Measurements from ENCODE around the gene ACSBG1. TPM values are rescaled to one million over a fixed set of nuclear protein-coding genes. Genes with fewer than 3 reads are reported as not detected.

Gene ACSBG1
- total and polyA plus RNA-seq, 10 of the 15 experiments (the other 5 are each of a cell fraction or from before 2014, with no cell fraction given) = 0.11 to 0.75 (median 0.42) TPM

DNA sequence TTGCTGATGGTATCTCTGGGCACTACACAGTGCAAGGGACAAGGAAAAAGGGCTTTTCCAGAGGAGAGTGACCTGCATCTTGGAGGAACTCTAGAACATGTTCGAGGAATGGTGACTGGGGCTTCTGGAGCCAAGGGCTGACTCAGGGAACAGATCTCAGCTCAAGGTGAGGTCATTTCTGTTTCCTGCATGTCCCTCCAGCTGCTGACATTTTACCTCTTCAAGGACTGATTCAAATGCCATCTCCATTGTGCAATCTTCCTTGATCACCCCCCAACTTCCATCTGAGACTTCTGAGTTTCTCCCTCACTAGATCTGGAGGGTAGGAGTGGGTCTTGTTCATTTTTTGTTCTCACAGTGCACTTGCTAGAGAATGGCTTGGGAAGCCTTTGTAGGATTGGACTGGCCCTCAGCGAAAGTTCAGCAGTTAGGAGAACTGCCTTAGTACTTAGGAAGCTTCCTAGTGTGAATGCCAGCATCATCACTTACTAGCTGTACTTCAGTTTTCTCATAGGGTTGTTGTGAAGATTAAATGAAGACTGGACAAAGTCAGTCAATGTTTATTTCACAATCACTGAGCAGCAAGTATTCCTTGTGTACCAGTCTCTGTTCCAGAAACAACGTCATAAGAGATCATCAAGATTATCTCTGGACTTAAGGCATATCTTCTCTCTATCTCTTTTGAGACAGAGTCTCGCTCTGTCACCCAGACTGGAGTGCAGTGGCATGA is 87.8 kb downstream of the ACSBG1 start (continued):
- TF ChIP-seq NFIC (IDR thresholded peaks at IDR 0.05; ENCODE audit: low read depth, low read length) (no peak), RB1 (IDR thresholded peaks at IDR 0.05; ENCODE audit: borderline replicate concordance) (no peak)

GRCh38 chr15:78142332-78142731 is 92.0 kb downstream of the ACSBG1 start:
- RAD21 ChIA-PET (ENCODE audit: unreplicated experiment) = interaction anchor here (1.0 kb wide), 1 partner anchor 53 kb away, joined by 4 read pairs; no protein-coding TSS in a partner anchor
- WGBS (ENCODE audit: insufficient coverage, insufficient replicate concordance, low lambda C conversion rate, missing lambda C conversion rate) = 88% methylated on average over 3 of the region's 3 CpGs
- SMC1A ChIA-PET (ENCODE audit: uncharacterized antibody, unreplicated experiment) = interaction anchor here (1.0 kb wide), 1 partner anchor 53 kb away, joined by 5 read pairs; no protein-coding TSS in a partner anchor
- no peaks in the 10 kb centered on the region for H4K20me1 ChIP-seq (ENCODE audit: control insufficient read depth, insufficient read depth)
- no peak overlapping the region for H3K4me3 ChIP-seq
- CTCF ChIA-PET = interaction anchor here (1.6 to 2.2 kb wide), 2 partner anchors 35 to 53 kb away, joined by 4 to 12 read pairs; no protein-coding TSS in a partner anchor
- H3K4me2 ChIP-seq (ENCODE audit: control insufficient read depth, insufficient read depth) = no peak overlapping the region
- FAIRE-seq (no peak), DNase-seq (ENCODE audit: low read depth, low spot score) (no peak), ATAC-seq (no peak)
- H3K36me3 ChIP-seq (ENCODE audit: control insufficient read depth in 2 of 2, insufficient read depth in 2 of 2, low read length in 1 of 2) = no peaks in the 10 kb centered on the region
- H3K79me2 ChIP-seq (ENCODE audit: control insufficient read depth, insufficient read depth, low read length) = no peaks in the 10 kb centered on the region
- H3K27ac ChIP-seq (ENCODE audit: control insufficient read depth, insufficient read depth) = no peak overlapping the region
- intact Hi-C loops (cut with micrococcal nuclease; ENCODE audit: unreplicated experiment) (no loop called here), in situ Hi-C loops (cut with MboI) (no loop called here)
- BruUV-seq (replicated peaks) = no TSS peak
- no peaks in the 10 kb centered on the region for H3K27me3 ChIP-seq (replicated peaks in 1 of 2; ENCODE audit: control insufficient read depth in 2 of 2, insufficient read depth in 2 of 2, low read length in 1 of 2)
- H3K9me3 ChIP-seq (replicated peaks; ENCODE audit: control insufficient read depth, insufficient read depth, low read length) = no peaks in the 10 kb centered on the region
- no peak for TF ChIP-seq TBL1XR1 (IDR thresholded peaks at IDR 0.05; ENCODE audit: low read depth, low read length)
- TF ChIP-seq CBX3 (IDR thresholded peaks at IDR 0.05; ENCODE audit: borderline replicate concordance, low read depth) = no peak
- TF ChIP-seq, protein P1, sequence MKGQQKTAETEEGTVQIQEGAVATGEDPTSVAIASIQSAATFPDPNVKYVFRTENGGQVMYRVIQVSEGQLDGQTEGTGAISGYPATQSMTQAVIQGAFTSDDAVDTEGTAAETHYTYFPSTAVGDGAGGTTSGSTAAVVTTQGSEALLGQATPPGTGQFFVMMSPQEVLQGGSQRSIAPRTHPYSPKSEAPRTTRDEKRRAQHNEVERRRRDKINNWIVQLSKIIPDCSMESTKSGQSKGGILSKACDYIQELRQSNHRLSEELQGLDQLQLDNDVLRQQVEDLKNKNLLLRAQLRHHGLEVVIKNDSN (IDR thresholded peaks at IDR 0.05; ENCODE audit: borderline replicate concordance, extremely low read length, insufficient read depth, low read depth, low read length) = no peak
- no peak for TF ChIP-seq SMAD5 (IDR thresholded peaks at IDR 0.05; ENCODE audit: low read depth)
- no peak for TF ChIP-seq NFIC (IDR thresholded peaks at IDR 0.05; ENCODE audit: low read depth, low read length)
- no peak for TF ChIP-seq SUPT20H (IDR thresholded peaks at IDR 0.05; ENCODE audit: borderline replicate concordance, control insufficient read depth, low read depth, low read length)
- TF ChIP-seq TCF3 (IDR thresholded peaks at IDR 0.05; ENCODE audit: borderline replicate concordance, insufficient read depth, low read depth, low read length) = no peak
- TF ChIP-seq SREBF1 (IDR thresholded peaks at IDR 0.05; ENCODE audit: low read length) = no peak
- TF ChIP-seq HDAC2 (IDR thresholded peaks at IDR 0.05) = no peak
- no peak for TF ChIP-seq HDGF (IDR thresholded peaks at IDR 0.05)
- no peak for TF ChIP-seq SMC3 (IDR thresholded peaks at IDR 0.05; ENCODE audit: borderline replicate concordance, low read length)
- TF ChIP-seq NFXL1 (IDR thresholded peaks at IDR 0.05; ENCODE audit: borderline replicate concordance) = no peak
- TF ChIP-seq IRF4 (IDR thresholded peaks at IDR 0.05; ENCODE audit: low read depth, low read length) = no peak
- TF ChIP-seq, protein P2, sequence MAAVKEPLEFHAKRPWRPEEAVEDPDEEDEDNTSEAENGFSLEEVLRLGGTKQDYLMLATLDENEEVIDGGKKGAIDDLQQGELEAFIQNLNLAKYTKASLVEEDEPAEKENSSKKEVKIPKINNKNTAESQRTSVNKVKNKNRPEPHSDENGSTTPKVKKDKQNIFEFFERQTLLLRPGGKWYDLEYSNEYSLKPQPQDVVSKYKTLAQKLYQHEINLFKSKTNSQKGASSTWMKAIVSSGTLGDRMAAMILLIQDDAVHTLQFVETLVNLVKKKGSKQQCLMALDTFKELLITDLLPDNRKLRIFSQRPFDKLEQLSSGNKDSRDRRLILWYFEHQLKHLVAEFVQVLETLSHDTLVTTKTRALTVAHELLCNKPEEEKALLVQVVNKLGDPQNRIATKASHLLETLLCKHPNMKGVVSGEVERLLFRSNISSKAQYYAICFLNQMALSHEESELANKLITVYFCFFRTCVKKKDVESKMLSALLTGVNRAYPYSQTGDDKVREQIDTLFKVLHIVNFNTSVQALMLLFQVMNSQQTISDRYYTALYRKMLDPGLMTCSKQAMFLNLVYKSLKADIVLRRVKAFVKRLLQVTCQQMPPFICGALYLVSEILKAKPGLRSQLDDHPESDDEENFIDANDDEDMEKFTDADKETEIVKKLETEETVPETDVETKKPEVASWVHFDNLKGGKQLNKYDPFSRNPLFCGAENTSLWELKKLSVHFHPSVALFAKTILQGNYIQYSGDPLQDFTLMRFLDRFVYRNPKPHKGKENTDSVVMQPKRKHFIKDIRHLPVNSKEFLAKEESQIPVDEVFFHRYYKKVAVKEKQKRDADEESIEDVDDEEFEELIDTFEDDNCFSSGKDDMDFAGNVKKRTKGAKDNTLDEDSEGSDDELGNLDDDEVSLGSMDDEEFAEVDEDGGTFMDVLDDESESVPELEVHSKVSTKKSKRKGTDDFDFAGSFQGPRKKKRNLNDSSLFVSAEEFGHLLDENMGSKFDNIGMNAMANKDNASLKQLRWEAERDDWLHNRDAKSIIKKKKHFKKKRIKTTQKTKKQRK (IDR thresholded peaks at IDR 0.05; ENCODE audit: low read depth, low read length) = no peak
- no peak for TF ChIP-seq TAF1 (IDR thresholded peaks at IDR 0.05; ENCODE audit: borderline replicate concordance, low read depth, low read length)
- no peak for TF ChIP-seq RELA (IDR thresholded peaks at IDR 0.05; ENCODE audit: borderline replicate concordance, partially characterized antibody)
- no peak for TF ChIP-seq EED (IDR thresholded peaks at IDR 0.05; ENCODE audit: low read depth)
- POLR2A ChIA-PET = interaction anchor here (0.6 kb wide), 1 partner anchor 373 kb away, joined by 3 read pairs; no protein-coding TSS in a partner anchor
- H3K4me1 ChIP-seq (ENCODE audit: control insufficient read depth, insufficient read depth, low read length) = no peaks in the 10 kb centered on the region
- H3K9ac ChIP-seq (ENCODE audit: control insufficient read depth, insufficient read depth, low read length) = no peak overlapping the region
- H2AFZ ChIP-seq (ENCODE audit: control insufficient read depth, low read depth, low read length) = no peak overlapping the region

Data from GM12878 (cell line).